ENCODE measurements around the gene MAPK8IP1.
"Not testable (repeated sequence)": the region's sequence is repeated elsewhere in the genome, so short reads cannot be mapped to it uniquely, and the experiment has no call there.

The MAPK8IP1 gene

GRCh38 chr11:45889966-45890365 is 4.5 kb downstream of the MAPK8IP1 start:
- DNase-seq (ENCODE audit: low read depth, low spot score) = no peak

GRCh38 chr11:45890886-45891550 is 5.6 kb downstream of the MAPK8IP1 start:
- DNase-seq (ENCODE audit: low read depth, low spot score) = no peak

GRCh38 chr11:45892856-45893255 is 7.4 kb downstream of the MAPK8IP1 start:
- DNase-seq (ENCODE audit: low read depth, low spot score) = no peak

- DNase-seq (ENCODE audit: low read depth, low spot score) = no peak
Measured at GRCh38 chr11:45894555-45895247, 9.2 kb downstream of the MAPK8IP1 start.

- no peak for DNase-seq (ENCODE audit: low read depth, low spot score)
Measured at GRCh38 chr11:45895553-45896259, 10.3 kb downstream of the MAPK8IP1 start.

- DNase-seq (ENCODE audit: low read depth, low spot score) = peak; percentile 68
Measured at GRCh38 chr11:45896422-45896984, 11.1 kb downstream of the MAPK8IP1 start.

- DNase-seq (ENCODE audit: low read depth, low spot score) = no peak
Measured at GRCh38 chr11:45897556-45897955, 12.1 kb downstream of the MAPK8IP1 start.

GRCh38 chr11:45899086-45899447 is 13.6 kb downstream of the MAPK8IP1 start:
- DNase-seq (ENCODE audit: low read depth, low spot score) = no peak

GRCh38 chr11:45899448-45900174 is 14.2 kb downstream of the MAPK8IP1 start:
- DNase-seq (ENCODE audit: low read depth, low spot score) = peak; percentile 77

GRCh38 chr11:45900175-45900800 is 14.8 kb downstream of the MAPK8IP1 start:
- DNase-seq (ENCODE audit: low read depth, low spot score) = not testable (repeated sequence)

GRCh38 chr11:45900916-45901617 is 15.6 kb downstream of the MAPK8IP1 start:
- no peak for DNase-seq (ENCODE audit: low read depth, low spot score)

GRCh38 chr11:45901626-45902025 is 16.2 kb downstream of the MAPK8IP1 start:
- DNase-seq (ENCODE audit: low read depth, low spot score) = no peak

GRCh38 chr11:45902452-45903380 is 17.3 kb downstream of the MAPK8IP1 start:
- DNase-seq (ENCODE audit: low read depth, low spot score) = no peak

- DNase-seq (ENCODE audit: low read depth, low spot score) = no peak
Measured at GRCh38 chr11:45904309-45904915, 19.0 kb downstream of the MAPK8IP1 start.

GRCh38 chr11:45905095-45905494 is 19.6 kb downstream of the MAPK8IP1 start:
- DNase-seq (ENCODE audit: low read depth, low spot score) = no peak

- not testable (repeated sequence) for DNase-seq (ENCODE audit: low read depth, low spot score)
Measured at GRCh38 chr11:45905576-45905975, 20.1 kb downstream of the MAPK8IP1 start.

- no peak for DNase-seq (ENCODE audit: low read depth, low spot score)
Measured at GRCh38 chr11:45906096-45906682, 20.7 kb downstream of the MAPK8IP1 start.

- peak; percentile 59 for DNase-seq (ENCODE audit: low read depth, low spot score)
Measured at GRCh38 chr11:45906965-45907611, 21.6 kb downstream of the MAPK8IP1 start, which contains the start of gene FREY1. FREY1 (minus strand) TSS chr11:45907271; CDS start chr11:45907245, 26 bp downstream.

Data from ELF-1 (cell line).